ENCODE measurements around the gene ERO1A.

The ERO1A gene, protein sequence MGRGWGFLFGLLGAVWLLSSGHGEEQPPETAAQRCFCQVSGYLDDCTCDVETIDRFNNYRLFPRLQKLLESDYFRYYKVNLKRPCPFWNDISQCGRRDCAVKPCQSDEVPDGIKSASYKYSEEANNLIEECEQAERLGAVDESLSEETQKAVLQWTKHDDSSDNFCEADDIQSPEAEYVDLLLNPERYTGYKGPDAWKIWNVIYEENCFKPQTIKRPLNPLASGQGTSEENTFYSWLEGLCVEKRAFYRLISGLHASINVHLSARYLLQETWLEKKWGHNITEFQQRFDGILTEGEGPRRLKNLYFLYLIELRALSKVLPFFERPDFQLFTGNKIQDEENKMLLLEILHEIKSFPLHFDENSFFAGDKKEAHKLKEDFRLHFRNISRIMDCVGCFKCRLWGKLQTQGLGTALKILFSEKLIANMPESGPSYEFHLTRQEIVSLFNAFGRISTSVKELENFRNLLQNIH

DNA sequence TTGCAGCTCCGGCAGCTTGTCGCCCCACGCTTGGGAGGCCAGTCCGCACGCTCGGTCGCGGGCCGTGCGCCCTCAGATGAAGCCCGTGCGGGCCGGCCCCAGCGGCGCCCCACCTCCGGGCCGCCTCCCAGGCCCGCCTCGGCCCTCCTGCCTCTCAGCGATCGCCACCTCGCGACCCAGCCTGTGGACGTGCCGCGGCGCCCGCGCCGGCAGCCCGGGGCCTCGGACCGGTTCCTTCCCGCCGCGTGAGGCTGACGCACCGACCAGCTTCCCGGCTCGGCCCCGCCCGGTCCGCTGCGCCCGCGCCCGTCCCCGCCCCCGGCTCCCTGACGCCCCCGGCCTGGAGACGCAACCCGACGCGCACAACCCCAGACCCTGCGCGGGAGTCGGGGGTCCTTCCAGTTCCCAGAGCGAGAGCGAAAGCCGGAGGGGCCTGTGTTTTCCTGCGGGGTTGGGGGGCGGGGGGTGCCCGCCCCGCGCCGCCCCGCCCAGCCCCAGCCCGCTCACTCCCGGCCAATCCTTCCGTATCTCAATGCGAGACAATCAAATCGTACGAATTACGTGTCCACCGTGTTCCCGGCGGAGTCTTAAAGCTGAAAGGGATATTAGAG lies at the start of gene ERO1A:
Gene ERO1A (minus strand): TSS at position 78 of the 611 bp plus-strand sequence. CDS start 77 bp downstream, at position 1.
- in situ Hi-C loops (cut with MboI; ENCODE audit: low sequenced_read_pairs, unreplicated experiment), result no loop called here
- peak; percentile 82 for DNase-seq (ENCODE audit: low spot score)
- TF ChIP-seq, protein P1, sequence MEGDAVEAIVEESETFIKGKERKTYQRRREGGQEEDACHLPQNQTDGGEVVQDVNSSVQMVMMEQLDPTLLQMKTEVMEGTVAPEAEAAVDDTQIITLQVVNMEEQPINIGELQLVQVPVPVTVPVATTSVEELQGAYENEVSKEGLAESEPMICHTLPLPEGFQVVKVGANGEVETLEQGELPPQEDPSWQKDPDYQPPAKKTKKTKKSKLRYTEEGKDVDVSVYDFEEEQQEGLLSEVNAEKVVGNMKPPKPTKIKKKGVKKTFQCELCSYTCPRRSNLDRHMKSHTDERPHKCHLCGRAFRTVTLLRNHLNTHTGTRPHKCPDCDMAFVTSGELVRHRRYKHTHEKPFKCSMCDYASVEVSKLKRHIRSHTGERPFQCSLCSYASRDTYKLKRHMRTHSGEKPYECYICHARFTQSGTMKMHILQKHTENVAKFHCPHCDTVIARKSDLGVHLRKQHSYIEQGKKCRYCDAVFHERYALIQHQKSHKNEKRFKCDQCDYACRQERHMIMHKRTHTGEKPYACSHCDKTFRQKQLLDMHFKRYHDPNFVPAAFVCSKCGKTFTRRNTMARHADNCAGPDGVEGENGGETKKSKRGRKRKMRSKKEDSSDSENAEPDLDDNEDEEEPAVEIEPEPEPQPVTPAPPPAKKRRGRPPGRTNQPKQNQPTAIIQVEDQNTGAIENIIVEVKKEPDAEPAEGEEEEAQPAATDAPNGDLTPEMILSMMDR (IDR thresholded peaks at IDR 0.05; ENCODE audit: borderline replicate concordance, control extremely low read depth, extremely low read depth, insufficient read depth, missing control alignments), result no peak

DNA sequence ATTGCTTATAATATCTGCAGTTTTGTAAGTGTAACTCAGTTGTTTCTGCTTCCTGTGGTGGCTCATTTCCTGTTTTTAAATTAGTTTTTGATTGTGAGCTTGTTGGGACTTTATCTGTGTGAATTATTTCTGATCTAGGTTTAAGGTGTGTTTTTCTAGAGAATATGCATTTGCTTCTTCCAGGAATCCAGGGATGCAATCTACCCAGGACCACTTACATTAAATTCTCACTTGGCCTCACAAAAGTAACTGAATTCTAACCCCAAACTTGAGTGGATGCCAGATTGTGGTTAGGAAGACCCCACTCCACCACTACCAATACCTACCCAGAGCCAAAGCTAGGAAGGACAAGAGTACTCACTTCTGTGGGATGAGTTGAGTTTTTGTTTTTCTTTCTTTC lies 46.5 kb upstream of the ERO1A start:
- TF ChIP-seq, protein P1 (IDR thresholded peaks at IDR 0.05; ENCODE audit: borderline replicate concordance, control extremely low read depth, extremely low read depth, insufficient read depth, missing control alignments), result no peak
- in situ Hi-C loops (cut with MboI; ENCODE audit: low sequenced_read_pairs, unreplicated experiment), result no loop called here
- peak; percentile 11 for DNase-seq (ENCODE audit: low spot score)

DNA sequence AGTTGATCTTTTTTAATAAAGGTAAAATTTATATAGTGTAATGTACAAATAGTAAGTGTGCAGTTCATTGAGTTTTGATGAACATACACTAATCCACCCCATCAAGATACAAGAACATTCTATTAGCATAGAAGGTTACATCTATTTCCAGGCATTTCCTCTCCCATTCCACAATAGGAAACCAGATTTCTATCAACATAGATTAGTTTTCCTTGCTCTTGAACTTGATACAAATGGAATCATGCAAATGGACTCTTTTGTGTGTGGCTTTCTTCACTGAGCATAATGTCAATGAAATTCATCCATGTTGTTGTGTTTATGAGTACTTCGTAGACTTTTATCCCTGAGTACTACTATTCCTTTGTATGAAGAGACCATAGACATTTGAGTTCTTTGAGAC lies 45.4 kb upstream of the ERO1A start:
- no peak for DNase-seq (ENCODE audit: low spot score)
- TF ChIP-seq, protein P1 (IDR thresholded peaks at IDR 0.05; ENCODE audit: borderline replicate concordance, control extremely low read depth, extremely low read depth, insufficient read depth, missing control alignments), result no peak
- in situ Hi-C loops (cut with MboI; ENCODE audit: low sequenced_read_pairs, unreplicated experiment), result no loop called here

DNA sequence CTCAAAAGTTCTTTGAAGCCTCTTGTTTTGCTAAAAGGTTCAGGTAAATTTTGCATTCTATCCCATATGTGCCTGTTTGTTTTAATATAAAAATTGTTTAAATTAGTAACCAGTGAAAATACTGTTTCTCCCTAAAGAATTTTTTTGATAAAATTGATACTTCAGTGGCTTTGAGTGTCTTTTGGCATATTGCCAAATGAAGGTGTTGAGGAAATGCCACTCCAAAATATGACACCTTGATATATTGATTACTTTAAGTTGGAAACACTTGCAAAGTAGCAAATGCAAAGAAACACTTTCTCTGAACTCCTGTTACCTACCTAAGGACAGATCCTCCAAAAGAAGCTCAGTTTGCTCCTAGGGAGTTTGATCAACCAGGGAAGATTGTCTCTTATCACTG lies 43.1 kb upstream of the ERO1A start:
- TF ChIP-seq, protein P1 (IDR thresholded peaks at IDR 0.05; ENCODE audit: borderline replicate concordance, control extremely low read depth, extremely low read depth, insufficient read depth, missing control alignments), result no peak
- DNase-seq (ENCODE audit: low spot score), result no peak

DNA sequence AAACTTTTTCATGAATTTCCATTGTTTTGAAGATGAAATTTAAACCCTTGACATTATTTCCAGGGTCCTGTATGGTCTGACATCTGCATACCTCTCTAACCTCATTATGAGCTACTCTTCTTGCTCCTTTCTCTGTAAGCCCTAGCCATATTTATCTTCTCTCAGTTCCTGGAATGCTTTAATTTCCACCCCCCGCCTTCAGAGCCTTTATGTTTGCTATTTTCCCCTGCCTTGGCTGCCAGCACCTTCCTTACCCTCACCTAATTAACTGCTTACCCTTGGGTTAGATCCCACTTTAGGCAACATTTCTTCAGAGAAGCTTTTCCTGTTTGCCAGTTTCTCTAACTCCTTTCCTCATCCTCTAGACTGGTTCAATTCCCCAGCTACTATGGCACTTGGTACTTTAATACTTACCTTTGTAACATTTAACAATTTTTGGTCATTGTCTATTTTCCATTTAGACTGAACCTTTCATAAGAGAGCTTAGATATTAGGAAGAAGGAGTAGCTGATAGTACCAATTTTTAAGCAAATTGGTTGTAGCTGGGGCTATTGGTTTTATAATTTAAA lies 40.6 kb upstream of the ERO1A start:
- no peak for DNase-seq (ENCODE audit: low spot score)
- in situ Hi-C loops (cut with MboI; ENCODE audit: low sequenced_read_pairs, unreplicated experiment), result no loop called here
- TF ChIP-seq, protein P1 (IDR thresholded peaks at IDR 0.05; ENCODE audit: borderline replicate concordance, control extremely low read depth, extremely low read depth, insufficient read depth, missing control alignments), result no peak

More for the DNA sequence above, 43.1 kb upstream of the ERO1A start:
- in situ Hi-C loops (cut with MboI; ENCODE audit: low sequenced_read_pairs, unreplicated experiment), result no loop called here

DNA sequence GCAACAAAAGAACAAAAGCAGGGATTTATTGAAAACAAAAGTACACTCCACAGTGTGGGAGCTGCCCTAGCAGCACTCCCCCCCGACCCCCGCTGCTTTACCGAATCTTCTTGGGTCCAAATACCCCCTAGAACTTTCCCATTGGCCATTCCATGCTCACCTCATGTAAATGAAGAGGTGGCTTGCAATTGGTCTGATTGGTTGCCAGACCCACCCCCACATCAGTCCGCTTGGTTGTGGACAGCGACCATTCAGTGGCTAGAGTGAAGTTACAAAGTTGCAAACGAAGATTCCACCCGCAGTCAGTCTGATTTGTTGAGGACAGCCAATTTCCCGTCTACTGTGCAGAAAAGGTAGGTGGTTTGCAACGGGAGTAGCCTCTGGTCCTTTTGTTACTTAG lies 38.5 kb upstream of the ERO1A start:
- no peak for DNase-seq (ENCODE audit: low spot score)
- in situ Hi-C loops (cut with MboI; ENCODE audit: low sequenced_read_pairs, unreplicated experiment), result no loop called here

More for the DNA sequence above, 38.5 kb upstream of the ERO1A start:
- TF ChIP-seq, protein P1 (IDR thresholded peaks at IDR 0.05; ENCODE audit: borderline replicate concordance, control extremely low read depth, extremely low read depth, insufficient read depth, missing control alignments), result no peak

Data from GM13976 (cell line).